Bronchial epithelial cell (primary cell): Measurements from ENCODE around the gene STH. TPM values are rescaled to one million over a fixed set of nuclear protein-coding genes. Genes with fewer than 3 reads are reported as not detected.

Source experiments
- DNase-seq: peaks from one replicate; pipeline ENCODE4 v3.0.0-alpha.2; 2010; ENCODE audit warnings: low read depth
- FAIRE-seq: peaks from 2 replicates; lab custom pipeline; 2011; peaks lifted over from hg19 to GRCh38; lab: Jason Lieb, UNC
- H3K27me3 ChIP-seq: 2 replicates; pipeline ENCODE4 v1.5.1; 2011; ENCODE audit warnings: low read length; ENCODE audit not compliant: control insufficient read depth, insufficient read depth
- H3K36me3 ChIP-seq: 2 replicates; pipeline ENCODE4 v1.5.1; 2011; ENCODE audit warnings: low read length; ENCODE audit not compliant: control insufficient read depth, insufficient read depth
- H3K4me3 ChIP-seq: 2 replicates; pipeline ENCODE4 v1.5.1; 2011; ENCODE audit warnings: mild to moderate bottlenecking, low read depth, low read length, control low read depth
- total RNA-seq: library from RNA; depleted of rRNA; stranded (reverse); fragments of >200 nt; gene quantifications from 2 replicates; pipeline ENCODE4 v1.2.1, GENCODE V29; 2014
- TF ChIP-seq, protein P1 (sequence below): IDR thresholded peaks from 2 replicates; pipeline ENCODE4 v1.5.1; 2011; ENCODE audit warnings: mild to moderate bottlenecking, moderate library complexity, low read length, control low read depth, inconsistent platforms; ENCODE audit not compliant: insufficient read depth, severe bottlenecking

STH gene
- total RNA-seq: not detected in 2 replicates

DNA sequence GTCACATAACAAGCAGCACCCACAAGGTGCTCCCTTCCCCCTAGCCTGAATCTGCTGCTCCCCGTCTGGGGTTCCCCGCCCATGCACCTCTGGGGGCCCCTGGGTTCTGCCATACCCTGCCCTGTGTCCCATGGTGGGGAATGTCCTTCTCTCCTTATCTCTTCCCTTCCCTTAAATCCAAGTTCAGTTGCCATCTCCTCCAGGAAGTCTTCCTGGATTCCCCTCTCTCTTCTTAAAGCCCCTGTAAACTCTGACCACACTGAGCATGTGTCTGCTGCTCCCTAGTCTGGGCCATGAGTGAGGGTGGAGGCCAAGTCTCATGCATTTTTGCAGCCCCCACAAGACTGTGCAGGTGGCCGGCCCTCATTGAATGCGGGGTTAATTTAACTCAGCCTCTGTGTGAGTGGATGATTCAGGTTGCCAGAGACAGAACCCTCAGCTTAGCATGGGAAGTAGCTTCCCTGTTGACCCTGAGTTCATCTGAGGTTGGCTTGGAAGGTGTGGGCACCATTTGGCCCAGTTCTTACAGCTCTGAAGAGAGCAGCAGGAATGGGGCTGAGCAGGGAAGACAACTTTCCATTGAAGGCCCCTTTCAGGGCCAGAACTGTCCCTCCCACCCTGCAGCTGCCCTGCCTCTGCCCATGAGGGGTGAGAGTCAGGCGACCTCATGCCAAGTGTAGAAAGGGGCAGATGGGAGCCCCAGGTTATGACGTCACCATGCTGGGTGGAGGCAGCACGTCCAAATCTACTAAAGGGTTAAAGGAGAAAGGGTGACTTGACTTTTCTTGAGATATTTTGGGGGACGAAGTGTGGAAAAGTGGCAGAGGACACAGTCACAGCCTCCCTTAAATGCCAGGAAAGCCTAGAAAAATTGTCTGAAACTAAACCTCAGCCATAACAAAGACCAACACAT lies at the start of gene STH:
TSS of gene STH (plus strand) at position 264 of the 913 bp plus-strand sequence. CDS start at position 294, 30 bp downstream.
- TF ChIP-seq, protein P1, sequence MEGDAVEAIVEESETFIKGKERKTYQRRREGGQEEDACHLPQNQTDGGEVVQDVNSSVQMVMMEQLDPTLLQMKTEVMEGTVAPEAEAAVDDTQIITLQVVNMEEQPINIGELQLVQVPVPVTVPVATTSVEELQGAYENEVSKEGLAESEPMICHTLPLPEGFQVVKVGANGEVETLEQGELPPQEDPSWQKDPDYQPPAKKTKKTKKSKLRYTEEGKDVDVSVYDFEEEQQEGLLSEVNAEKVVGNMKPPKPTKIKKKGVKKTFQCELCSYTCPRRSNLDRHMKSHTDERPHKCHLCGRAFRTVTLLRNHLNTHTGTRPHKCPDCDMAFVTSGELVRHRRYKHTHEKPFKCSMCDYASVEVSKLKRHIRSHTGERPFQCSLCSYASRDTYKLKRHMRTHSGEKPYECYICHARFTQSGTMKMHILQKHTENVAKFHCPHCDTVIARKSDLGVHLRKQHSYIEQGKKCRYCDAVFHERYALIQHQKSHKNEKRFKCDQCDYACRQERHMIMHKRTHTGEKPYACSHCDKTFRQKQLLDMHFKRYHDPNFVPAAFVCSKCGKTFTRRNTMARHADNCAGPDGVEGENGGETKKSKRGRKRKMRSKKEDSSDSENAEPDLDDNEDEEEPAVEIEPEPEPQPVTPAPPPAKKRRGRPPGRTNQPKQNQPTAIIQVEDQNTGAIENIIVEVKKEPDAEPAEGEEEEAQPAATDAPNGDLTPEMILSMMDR: no peak
- Histone ChIP-seq H3K36me3 (no peaks in the 10 kb centered on the region), H3K4me3 (no peak within 1 kb of the TSS), H3K27me3 (no peaks in the 10 kb centered on the region)
- DNase-seq: no peak
- no peak for FAIRE-seq

DNA sequence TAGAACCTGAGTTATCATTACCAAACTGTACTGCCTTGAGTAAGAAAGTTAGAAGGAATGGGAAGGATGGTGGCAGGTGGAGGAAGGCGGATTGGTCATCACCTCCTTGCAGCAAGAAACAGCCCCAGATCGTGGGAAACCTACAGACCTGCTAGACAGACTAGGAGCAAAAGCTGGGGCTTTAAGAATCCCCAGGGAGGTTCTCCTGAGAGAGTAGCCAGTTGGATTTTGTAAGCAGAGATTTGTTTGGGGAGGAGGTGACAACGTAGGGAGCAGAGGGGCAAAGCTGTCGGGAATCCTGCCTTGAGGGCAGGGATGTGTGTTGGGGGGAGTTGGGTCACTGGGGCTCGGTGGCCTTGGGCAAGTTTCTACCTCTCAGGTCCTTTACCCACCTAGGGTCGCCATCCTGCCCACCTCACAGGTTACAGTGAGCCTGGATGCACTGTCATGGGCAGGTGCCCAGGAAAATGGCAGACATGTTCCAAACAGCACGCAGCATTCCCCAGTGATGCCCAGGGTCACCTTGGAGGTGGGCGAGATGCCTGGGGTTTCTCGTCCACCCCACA lies 49.2 kb upstream of the STH start:
- TF ChIP-seq, protein P1: no peak
- no peak for DNase-seq
- peak; percentile 55 for FAIRE-seq

GRCh38 chr17:45950888-45951287 lies 48.2 kb upstream of the STH start:
- Histone ChIP-seq H3K27me3 (peaks cover 17% of the 10 kb centered on the region), H3K4me3 (no peak overlapping the region), H3K36me3 (no peaks in the 10 kb centered on the region)
- FAIRE-seq: no peak
- TF ChIP-seq, protein P1: no peak
- DNase-seq: no peak

More for the DNA sequence above, 49.2 kb upstream of the STH start:
- H3K36me3 ChIP-seq: no peaks in the 10 kb centered on the region
- peaks cover 17% of the 10 kb centered on the region for H3K27me3 ChIP-seq
- no peak overlapping the region for H3K4me3 ChIP-seq

DNA sequence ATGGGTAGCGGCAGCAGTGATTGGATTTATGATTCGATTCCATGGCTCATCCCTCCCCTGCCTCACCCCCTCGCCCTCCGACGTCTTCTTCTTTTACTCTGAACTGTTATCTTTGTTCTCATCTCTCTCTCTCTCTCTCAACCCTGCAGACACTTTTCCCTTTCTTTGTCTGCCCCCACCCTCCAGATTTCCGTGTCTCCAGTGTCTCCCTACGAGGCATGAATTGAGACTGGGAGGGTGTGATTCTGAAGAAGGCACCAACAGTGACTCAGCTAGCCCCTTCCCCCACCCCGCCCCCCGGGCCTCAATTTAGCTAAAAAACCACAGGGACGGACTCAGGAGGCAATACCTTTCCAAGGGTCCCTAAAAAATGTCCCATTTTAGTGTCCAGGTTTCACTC lies 47.6 kb upstream of the STH start:
- no peaks in the 10 kb centered on the region for H3K36me3 ChIP-seq
- H3K4me3 ChIP-seq: no peak overlapping the region
- H3K27me3 ChIP-seq: peaks cover 17% of the 10 kb centered on the region
- TF ChIP-seq, protein P1: no peak
- no peak for FAIRE-seq
- no peak for DNase-seq

DNA sequence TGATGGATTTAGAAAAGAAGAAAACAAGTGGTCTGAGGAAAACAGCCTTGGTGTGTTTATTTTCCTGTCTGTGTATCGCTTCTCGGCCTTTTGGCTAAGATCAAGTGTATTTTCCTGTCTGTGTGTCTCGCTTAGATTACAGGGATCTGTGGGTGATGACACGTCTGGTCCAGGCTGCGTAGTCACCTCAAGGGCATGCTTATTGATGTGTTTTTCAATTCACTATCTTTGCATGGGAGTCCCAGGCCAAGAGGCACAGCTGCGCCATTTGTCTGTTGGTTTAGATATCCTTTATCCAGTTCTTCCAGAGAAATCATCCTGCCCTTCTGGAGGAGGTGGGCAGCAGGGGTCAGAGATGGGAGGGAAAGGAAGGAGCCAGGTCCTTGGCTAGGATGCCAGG lies 47.1 kb upstream of the STH start:
- DNase-seq (no peak), FAIRE-seq (no peak)
- H3K4me3 ChIP-seq: no peak overlapping the region
- H3K36me3 ChIP-seq: no peaks in the 10 kb centered on the region
- peaks cover 17% of the 10 kb centered on the region for H3K27me3 ChIP-seq
- TF ChIP-seq, protein P1: no peak
